T1000 (cell line): ENCODE data around the gene MACROH2A1.

ENCODE experiments used
- DNase-seq: peaks from one replicate; lab custom pipeline; 2025; ENCODE audit warnings: mixed read lengths; lab: John Stamatoyannopoulos, UW

Gene MACROH2A1

GRCh38 chr5:135330798-135331096 lies 68.3 kb downstream of the MACROH2A1 start:
- DNase-seq, result no peak

GRCh38 chr5:135329913-135330797 lies 68.9 kb downstream of the MACROH2A1 start:
- no peak for DNase-seq

GRCh38 chr5:135329066-135329912 lies 69.7 kb downstream of the MACROH2A1 start:
- no peak for DNase-seq

DNA sequence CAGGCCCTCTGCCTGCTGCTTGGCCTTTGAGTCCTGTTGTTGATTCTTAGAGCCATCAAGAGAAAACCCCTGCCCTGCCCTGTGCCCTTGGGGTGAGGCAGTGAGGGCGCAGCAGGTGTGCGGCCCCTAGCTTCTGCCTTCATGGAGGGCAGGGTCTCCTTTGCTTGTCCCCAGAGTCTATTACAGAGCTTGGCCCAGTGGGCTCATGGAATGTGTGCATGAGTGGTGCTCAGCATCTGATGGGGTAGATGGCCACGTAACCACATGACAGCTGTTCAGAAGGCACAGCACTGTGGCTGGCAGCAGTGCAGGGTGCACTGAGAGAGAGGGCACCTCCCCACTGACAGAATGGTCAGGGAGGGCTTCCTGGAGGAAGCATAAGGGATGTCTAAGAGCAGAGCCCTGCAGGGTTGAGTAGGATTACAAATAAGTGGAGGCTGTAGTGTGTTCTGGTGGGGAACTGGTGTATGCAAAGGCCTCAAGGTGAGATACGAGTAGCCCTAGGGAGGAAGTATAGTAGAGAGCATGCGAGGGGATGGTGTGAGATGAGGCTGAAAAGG lies 70.8 kb downstream of the MACROH2A1 start:
- no peak for DNase-seq

- no peak for DNase-seq
Observed at GRCh38 chr5:135327429-135328127, 71.5 kb downstream of the MACROH2A1 start.

DNA sequence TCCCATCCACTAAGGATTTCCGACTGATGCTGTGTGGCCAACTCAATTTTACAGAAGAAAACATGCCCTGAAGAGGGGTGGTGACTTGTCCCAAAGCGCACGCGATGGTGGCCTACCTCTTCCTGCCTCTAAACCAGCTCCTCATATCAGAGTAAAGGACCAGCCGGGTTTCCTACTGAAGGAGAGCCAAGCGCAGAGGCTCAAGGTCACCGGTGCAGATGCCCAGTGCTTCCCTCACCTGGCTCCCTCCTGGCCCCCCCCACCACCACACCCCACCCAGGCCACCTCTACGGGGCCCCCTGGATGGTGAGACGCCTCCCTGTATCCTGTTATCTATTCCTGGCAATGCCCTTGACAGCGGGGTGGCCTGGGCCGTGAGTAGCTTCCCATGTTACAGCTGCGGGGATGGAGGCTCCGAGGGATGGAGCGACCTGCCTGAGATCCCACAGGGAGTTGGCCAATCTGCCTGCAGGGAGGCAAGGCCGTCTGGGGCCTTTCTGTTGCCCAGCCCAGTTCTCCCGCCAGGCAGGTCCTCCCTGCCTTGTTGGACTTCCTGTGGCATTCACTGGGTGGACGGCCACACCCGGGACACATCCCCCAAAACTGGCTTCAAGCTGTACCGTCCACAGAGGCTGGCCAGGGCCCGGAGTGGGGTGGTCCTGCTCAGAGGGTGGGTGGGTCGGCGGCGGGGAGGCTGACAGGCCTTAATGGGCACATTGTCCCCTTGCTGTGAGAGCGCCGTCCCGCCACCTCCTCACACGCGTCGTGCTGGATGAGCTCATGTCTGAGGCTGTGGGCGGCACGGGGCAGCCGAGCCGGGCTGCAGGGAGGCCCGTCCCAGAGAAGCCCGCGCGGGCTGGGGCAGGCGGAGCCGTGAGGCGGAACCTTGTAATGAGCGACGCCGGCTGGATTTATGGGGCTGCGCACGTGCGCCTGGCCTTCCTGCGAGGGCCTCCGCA lies 72.5 kb downstream of the MACROH2A1 start:
- DNase-seq, result no peak

- no peak for DNase-seq
Observed at GRCh38 chr5:135324897-135325650, 74.0 kb downstream of the MACROH2A1 start.

- no peak for DNase-seq
Observed at GRCh38 chr5:135324160-135324559, 74.9 kb downstream of the MACROH2A1 start.

- DNase-seq, result no peak
Observed at GRCh38 chr5:135323701-135324132, 75.3 kb downstream of the MACROH2A1 start.

DNA sequence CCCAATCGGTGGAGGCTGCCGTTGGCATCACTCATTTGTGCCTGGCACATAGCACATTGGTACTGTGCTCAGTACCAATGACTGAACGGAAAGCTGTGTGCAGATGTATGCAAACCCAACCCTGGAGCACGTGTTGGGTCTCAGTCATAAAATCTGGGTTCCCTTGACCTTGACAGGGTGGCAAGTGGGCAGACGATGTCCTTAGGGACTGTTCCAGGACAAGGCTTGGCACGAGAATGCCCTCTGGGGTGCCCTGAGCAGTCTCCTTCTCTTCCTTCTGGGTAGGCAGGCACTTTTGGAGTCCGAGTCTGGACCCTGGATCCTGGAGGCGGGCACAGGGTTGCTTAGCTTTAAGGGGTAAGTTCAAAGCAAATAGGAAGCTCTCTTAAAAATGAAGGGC lies 75.8 kb downstream of the MACROH2A1 start:
- DNase-seq, result no peak

- DNase-seq, result no peak
Observed at GRCh38 chr5:135322744-135323143, 76.3 kb downstream of the MACROH2A1 start.

- no peak for DNase-seq
Observed at GRCh38 chr5:135322271-135322670, 76.8 kb downstream of the MACROH2A1 start.

DNA sequence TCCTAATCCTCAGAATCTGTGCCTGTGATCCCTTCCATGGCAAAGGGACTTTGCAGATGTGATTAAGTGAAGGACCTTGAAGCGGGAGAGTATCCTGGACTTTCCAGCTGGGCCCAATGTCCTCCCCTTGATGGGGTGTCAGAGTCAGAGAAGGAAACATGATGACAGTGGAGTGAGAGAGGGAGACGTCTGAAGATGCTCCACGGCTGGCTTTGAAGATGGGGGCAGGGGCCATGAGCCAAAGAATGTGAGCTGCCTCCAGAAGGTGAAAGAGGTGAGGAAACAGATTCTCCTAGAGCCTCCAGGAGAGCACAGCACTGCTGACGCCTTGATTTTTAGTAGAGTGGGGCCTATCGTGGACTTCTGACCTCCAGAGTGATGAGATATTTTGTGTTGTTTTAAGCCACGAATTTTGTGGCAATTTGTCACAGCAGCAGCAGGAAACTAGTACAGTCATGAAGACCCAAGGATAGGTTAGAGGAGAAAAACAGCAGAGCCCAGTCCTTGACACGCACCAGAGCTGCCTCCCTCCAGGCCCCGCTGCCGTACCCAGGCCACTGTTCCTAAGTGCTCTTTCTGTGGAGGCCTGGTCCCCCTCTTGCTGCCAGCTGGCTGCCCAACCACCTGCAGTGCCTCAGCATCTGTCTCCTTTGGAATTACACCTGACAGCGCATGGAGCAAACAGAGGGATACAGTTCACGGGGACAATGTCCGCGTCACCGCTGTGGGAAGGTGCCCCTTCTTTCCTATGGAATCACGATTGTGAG lies 78.1 kb downstream of the MACROH2A1 start:
- no peak for DNase-seq

DNA sequence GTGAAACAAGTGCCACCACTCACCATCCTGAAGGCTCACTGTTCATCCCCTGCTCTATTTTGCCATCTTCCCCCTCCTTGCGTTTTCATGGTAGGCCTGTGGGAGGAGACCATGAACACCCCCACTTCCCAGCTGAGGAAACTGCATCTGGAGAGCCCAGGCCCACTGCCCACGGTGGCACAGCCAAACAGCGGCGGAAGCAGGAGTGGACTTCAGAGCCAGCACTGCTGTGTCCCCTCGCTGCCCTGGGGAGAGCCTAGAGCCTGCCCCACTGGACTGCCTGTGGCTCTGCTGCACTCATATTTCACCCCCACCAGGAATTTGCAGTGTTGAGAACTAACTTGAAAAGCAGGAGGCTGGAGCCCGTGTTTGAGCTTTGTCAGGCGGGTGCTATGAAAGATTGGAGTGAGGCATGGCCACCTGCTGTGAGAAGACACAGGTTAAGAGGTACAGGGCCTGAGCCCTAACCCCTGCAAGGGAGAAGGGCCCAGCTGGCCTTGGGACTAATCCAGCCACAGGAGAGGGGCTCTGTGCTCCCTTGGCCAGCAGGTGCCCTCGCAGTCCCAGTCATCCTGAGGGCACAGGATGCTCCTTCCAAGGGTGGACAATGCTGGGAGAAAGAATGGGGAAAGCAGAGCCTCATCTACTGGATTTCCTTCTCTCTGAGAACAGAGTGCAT lies 79.0 kb downstream of the MACROH2A1 start:
- no peak for DNase-seq

- no peak for DNase-seq
Observed at GRCh38 chr5:135319458-135319857, 79.6 kb downstream of the MACROH2A1 start.

DNA sequence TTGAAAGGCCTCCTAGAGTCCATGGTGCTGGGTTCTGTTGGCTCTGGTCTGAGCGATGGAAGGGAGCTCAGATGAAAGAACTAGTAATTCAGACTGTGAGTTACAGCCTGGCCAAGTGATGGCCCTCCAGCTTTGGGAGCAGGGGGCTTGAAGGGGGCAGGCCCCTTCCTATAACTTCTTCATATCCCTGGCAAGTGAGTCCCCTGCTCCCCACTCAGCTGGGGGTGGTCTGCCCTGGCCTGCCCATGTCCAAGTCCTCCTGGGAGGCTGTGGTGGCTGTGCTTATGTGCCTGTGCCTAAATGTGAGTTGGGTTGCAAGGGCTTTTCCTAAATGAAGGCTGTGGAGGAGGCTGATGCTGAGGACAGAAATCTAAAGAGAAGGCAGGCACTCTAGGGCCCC lies 80.1 kb downstream of the MACROH2A1 start:
- DNase-seq, result no peak

DNA sequence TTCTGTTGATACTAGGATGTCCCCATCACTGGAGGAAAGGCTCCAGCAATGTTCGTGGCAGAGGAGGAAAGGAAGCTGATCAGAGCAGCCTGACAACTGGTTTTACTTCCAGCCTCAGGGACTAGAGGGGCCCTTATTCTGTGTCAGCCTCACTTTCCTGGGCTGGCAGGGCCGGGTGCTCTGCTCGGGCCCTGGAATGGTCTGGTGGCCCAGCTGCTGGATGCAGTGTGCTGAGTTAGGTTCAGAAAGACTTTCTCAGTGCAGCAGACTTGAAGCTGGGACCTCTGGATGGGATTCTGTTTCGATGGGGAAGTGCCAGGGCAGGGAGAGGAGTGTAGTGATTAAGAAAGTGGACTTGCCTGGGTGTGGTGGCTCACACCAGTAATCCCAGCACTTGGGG lies 81.0 kb downstream of the MACROH2A1 start:
- no peak for DNase-seq

DNA sequence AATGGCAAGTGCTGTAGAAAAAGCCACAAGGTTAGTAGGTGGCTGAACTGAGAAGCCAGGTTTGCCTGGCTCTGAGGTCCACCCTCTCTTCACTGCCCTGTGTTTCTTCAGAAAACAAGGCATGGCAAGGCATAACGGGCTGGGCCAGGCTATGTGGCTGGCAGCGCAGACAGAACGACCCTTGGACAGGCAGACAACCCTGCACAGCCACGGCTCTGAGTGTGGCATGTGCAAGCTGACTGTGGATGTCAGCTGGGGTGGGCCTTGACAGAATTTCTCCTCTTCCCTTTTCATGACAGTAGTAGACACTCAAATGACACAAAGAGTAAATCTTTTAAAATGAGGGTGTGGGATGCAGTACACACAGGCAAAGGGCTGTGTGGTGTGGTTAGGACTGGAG lies 81.7 kb downstream of the MACROH2A1 start:
- DNase-seq, result no peak

DNA sequence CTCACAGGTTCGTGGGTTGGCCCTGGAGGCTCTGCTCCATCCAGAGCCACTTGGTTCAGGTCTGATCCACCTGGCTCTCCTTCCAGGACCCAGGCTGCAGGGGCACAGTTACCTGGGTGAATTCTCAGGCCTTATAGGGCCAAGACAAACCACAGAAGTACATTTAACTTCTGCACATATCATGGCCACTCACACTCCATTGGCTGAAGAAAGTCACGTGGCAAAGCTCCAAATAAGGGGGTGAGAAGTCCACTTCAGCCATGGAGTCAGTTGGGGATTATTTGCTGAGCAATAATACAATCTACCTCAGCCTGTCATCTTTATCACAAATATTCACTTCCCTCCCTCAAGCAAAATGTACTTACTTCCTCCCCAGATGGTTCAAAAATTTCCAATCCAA lies 83.6 kb downstream of the MACROH2A1 start:
- no peak for DNase-seq
